ENCODE data around the gene MECP2. TPM values are rescaled to one million over a fixed set of nuclear protein-coding genes. Genes with fewer than 3 reads are reported as not detected.

Gene MECP2
- total and polyA plus RNA-seq, 2 donors from 2014 or later: 14.0 to 74.7 TPM

- H3K4me3 ChIP-seq (ENCODE audit: low read length in 3 of 3): no peak overlapping the region
- no peak for TF ChIP-seq CTCF (IDR thresholded peaks at IDR 0.05; ENCODE audit: borderline replicate concordance, extremely low read depth, insufficient read depth)
- H3K4me1 ChIP-seq (ENCODE audit: control insufficient read depth in 2 of 3, insufficient read depth in 2 of 3, low read depth in 1 of 3, low read length in 3 of 3): peaks cover 0 to 3% (median 2%) of the 10 kb centered on the region in 3 donors
- no peaks in the 10 kb centered on the region for H3K9me3 ChIP-seq (ENCODE audit: control insufficient read depth in 2 of 3, insufficient read depth in 1 of 3, low read length in 3 of 3)
- intact Hi-C loops (cut with DNase I): no loop called here
- H3K36me3 ChIP-seq (ENCODE audit: control insufficient read depth in 2 of 3, insufficient read depth in 3 of 3, low read length in 3 of 3): peaks cover 0 to 2% (median 0%) of the 10 kb centered on the region in 3 donors
- H3K27ac ChIP-seq (ENCODE audit: low read depth in 2 of 2, low read length in 2 of 2): no peak overlapping the region
- H3K27me3 ChIP-seq (ENCODE audit: control insufficient read depth, insufficient read depth, low read length): no peaks in the 10 kb centered on the region
- DNase-seq: no peak
- no peak for FAIRE-seq
- H3K9ac ChIP-seq (ENCODE audit: low read length in 3 of 3): no peak overlapping the region
Observed at GRCh38 chrX:154040307-154040756, 57.2 kb downstream of the MECP2 start.

GRCh38 chrX:154039577-154039976, 57.9 kb downstream of the MECP2 start:
- H3K9me3 ChIP-seq (ENCODE audit: control insufficient read depth in 2 of 3, insufficient read depth in 1 of 3, low read length in 3 of 3): no peaks in the 10 kb centered on the region
- no peak for DNase-seq
- peaks cover 0 to under 1% (median 0%) of the 10 kb centered on the region in 3 donors for H3K36me3 ChIP-seq (ENCODE audit: control insufficient read depth in 2 of 3, insufficient read depth in 3 of 3, low read length in 3 of 3)
- TF ChIP-seq CTCF (IDR thresholded peaks at IDR 0.05; ENCODE audit: borderline replicate concordance, extremely low read depth, insufficient read depth): no peak
- H3K4me1 ChIP-seq (ENCODE audit: control insufficient read depth in 2 of 3, insufficient read depth in 2 of 3, low read depth in 1 of 3, low read length in 3 of 3): peaks cover 0 to 3% (median 2%) of the 10 kb centered on the region in 3 donors
- H3K4me3 ChIP-seq (ENCODE audit: low read length in 3 of 3): no peak overlapping the region
- H3K9ac ChIP-seq (ENCODE audit: low read length in 3 of 3): no peak overlapping the region
- FAIRE-seq: no peak
- intact Hi-C loops (cut with DNase I): no loop called here
- peak overlapping the region in 1 of 2 donors; percentile 17 for H3K27ac ChIP-seq (ENCODE audit: low read depth in 2 of 2, low read length in 2 of 2)
- H3K27me3 ChIP-seq (ENCODE audit: control insufficient read depth, insufficient read depth, low read length): no peaks in the 10 kb centered on the region

- TF ChIP-seq CTCF (IDR thresholded peaks at IDR 0.05; ENCODE audit: borderline replicate concordance, extremely low read depth, insufficient read depth): no peak
- Histone ChIP-seq H3K9me3 (ENCODE audit: control insufficient read depth in 2 of 3, insufficient read depth in 1 of 3, low read length in 3 of 3) (no peaks in the 10 kb centered on the region), H3K27me3 (ENCODE audit: control insufficient read depth, insufficient read depth, low read length) (no peaks in the 10 kb centered on the region), H3K4me3 (ENCODE audit: low read length in 3 of 3) (no peak overlapping the region), H3K27ac (ENCODE audit: low read depth in 2 of 2, low read length in 2 of 2) (no peak overlapping the region), H3K4me1 (ENCODE audit: control insufficient read depth in 2 of 3, insufficient read depth in 2 of 3, low read depth in 1 of 3, low read length in 3 of 3) (peaks cover 0 to 4% (median 3%) of the 10 kb centered on the region in 3 donors), H3K9ac (ENCODE audit: low read length in 3 of 3) (no peak overlapping the region), H3K36me3 (ENCODE audit: control insufficient read depth in 2 of 3, insufficient read depth in 3 of 3, low read length in 3 of 3) (no peaks in the 10 kb centered on the region)
- FAIRE-seq (no peak), DNase-seq (no peak)
- intact Hi-C loops (cut with DNase I): no loop called here
Observed at GRCh38 chrX:154038656-154039055, 58.9 kb downstream of the MECP2 start.

GRCh38 chrX:154037754-154038153, 59.8 kb downstream of the MECP2 start:
- peaks cover 0 to 4% (median 3%) of the 10 kb centered on the region in 3 donors for H3K4me1 ChIP-seq (ENCODE audit: control insufficient read depth in 2 of 3, insufficient read depth in 2 of 3, low read depth in 1 of 3, low read length in 3 of 3)
- no peak overlapping the region for H3K4me3 ChIP-seq (ENCODE audit: low read length in 3 of 3)
- intact Hi-C loops (cut with DNase I): no loop called here
- FAIRE-seq: no peak
- no peak for TF ChIP-seq CTCF (IDR thresholded peaks at IDR 0.05; ENCODE audit: borderline replicate concordance, extremely low read depth, insufficient read depth)
- no peak overlapping the region for H3K27ac ChIP-seq (ENCODE audit: low read depth in 2 of 2, low read length in 2 of 2)
- H3K9me3 ChIP-seq (ENCODE audit: control insufficient read depth in 2 of 3, insufficient read depth in 1 of 3, low read length in 3 of 3): no peaks in the 10 kb centered on the region
- no peaks in the 10 kb centered on the region for H3K36me3 ChIP-seq (ENCODE audit: control insufficient read depth in 2 of 3, insufficient read depth in 3 of 3, low read length in 3 of 3)
- no peak for DNase-seq
- no peak overlapping the region for H3K9ac ChIP-seq (ENCODE audit: low read length in 3 of 3)
- no peaks in the 10 kb centered on the region for H3K27me3 ChIP-seq (ENCODE audit: control insufficient read depth, insufficient read depth, low read length)

Data from kidney (tissue), 14 donors.